HEK293 (cell line): ENCODE results near the gene MRPL33.

Source experiments
- CTCF ChIP-seq: fragments of 450-650 bp; formaldehyde crosslinking; IDR thresholded peaks from 2 replicates; pipeline ENCODE4 v1.5.1; 2016; ENCODE audit warnings: missing biosample characterization, missing genetic modification characterization
- REST ChIP-seq: fragments of 450-650 bp; formaldehyde crosslinking; IDR thresholded peaks from 2 replicates; pipeline ENCODE4 v1.5.1; 2016; ENCODE audit warnings: missing biosample characterization, missing genetic modification characterization
- ZNF121 ChIP-seq: fragments of 450-650 bp; formaldehyde crosslinking; IDR thresholded peaks from 2 replicates; pipeline ENCODE4 v1.5.1; 2016; ENCODE audit warnings: missing biosample characterization, missing genetic modification characterization

- TF ChIP-seq REST (tag by site-specific recombination): no peak
- no peak for TF ChIP-seq CTCF (tag by site-specific recombination)
- TF ChIP-seq ZNF121 (tag by site-specific recombination): no peak
These were observed 34.7 kb upstream of the MRPL33 start for GRCh38 chr2:27736890-27737204.
